Stimulated activated effector memory CD8-positive, alpha-beta T cell treated with anti-CD3 and anti-CD28 coated beads, Interleukin-12 subunit alpha, Interleukin-12 subunit beta, amount 100 ng/mL, for 72 hours (primary cell): Measurements from ENCODE around the gene EPHA4.

Experiments
- ATAC-seq: fragments of 150-1000 bp; cut with Tn5 transposase; 2 replicates; pipeline ENCODE4 v1.10.0; 2021
- DNase-seq, 2 donors: peaks; one replicate each; pipeline ENCODE4 v3.0.0; 2021 to 2022; ENCODE audit warnings: low spot score in 2 of 2
- H3K27ac Mint-ChIP-seq: one replicate; pipeline ENCODE4 v1.8.0; 2022; ENCODE audit warnings: mild to moderate bottlenecking, mixed read lengths
- H3K36me3 Mint-ChIP-seq: one replicate; pipeline ENCODE4 v1.8.0; 2022; ENCODE audit warnings: mild to moderate bottlenecking, mixed read lengths
- H3K4me1 Mint-ChIP-seq: one replicate; pipeline ENCODE4 v1.8.0; 2022; ENCODE audit warnings: mixed read lengths
- H3K4me3 Mint-ChIP-seq: one replicate; pipeline ENCODE4 v1.8.0; 2022; ENCODE audit warnings: mild to moderate bottlenecking, mixed read lengths
- H3K9me3 Mint-ChIP-seq: one replicate; pipeline ENCODE4 v1.8.0; 2022; ENCODE audit warnings: mixed read lengths

The EPHA4 gene

DNA sequence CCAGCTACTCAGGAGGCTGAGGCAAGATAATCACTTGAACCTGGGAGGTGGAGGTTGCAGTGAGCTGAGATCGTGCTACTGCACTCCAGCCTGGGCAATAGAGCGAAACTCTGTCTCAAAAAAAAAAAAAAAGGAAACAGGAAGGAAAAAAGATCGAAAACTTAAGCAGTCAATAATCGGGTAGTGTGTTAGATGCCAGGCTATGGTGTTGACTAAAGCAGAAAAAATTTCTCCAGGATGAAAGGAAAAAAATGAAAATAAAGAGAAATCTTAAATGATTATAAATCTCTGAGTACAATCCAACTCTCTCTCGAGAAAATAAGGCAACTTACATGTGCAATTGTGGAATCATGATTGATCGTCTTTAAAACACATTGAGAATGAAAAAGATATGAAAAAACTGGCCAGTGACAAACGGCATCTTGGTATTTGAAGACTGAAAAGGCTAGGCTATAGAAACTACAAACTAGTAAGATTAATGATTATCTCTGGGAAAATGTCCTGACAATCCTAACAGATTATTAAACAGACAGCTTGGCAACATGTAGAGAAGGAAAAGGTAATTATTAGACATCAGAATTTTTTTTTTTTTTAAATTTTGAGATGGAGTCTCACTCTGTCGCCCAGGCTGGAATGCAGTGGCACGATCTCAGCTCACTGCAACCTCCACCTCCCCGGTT lies 16.3 kb upstream of the EPHA4 start:
- H3K4me3 Mint-ChIP-seq = no peak overlapping the region
- H3K27ac Mint-ChIP-seq = no peak overlapping the region
- H3K4me1 Mint-ChIP-seq = no peaks in the 10 kb centered on the region
- DNase-seq = no peak
- no peak for ATAC-seq
- H3K36me3 Mint-ChIP-seq = no peaks in the 10 kb centered on the region
- H3K9me3 Mint-ChIP-seq = no peaks in the 10 kb centered on the region

DNA sequence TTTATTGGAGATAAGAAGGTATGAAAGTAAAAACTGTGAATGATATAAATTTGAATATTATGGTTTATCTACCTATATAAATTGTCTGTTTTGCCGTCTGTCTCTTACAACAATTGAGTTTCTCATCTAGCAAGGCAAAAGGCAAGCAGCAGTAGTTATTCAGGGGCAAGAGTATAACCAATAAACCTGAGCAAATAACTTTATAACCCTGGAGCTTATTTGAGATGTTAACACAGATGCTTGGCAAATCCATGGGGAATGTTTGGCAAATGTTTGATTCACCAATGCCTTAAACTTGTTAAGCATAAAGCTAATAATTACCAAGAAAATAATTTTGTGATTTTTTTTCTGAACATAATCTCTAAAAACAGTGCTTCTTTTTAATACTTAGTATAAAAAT lies 9.9 kb upstream of the EPHA4 start:
- H3K4me1 Mint-ChIP-seq = no peaks in the 10 kb centered on the region
- no peaks in the 10 kb centered on the region for H3K9me3 Mint-ChIP-seq
- no peak overlapping the region for H3K27ac Mint-ChIP-seq
- H3K36me3 Mint-ChIP-seq = no peaks in the 10 kb centered on the region
- DNase-seq = no peak
- ATAC-seq = no peak
- no peak overlapping the region for H3K4me3 Mint-ChIP-seq

DNA sequence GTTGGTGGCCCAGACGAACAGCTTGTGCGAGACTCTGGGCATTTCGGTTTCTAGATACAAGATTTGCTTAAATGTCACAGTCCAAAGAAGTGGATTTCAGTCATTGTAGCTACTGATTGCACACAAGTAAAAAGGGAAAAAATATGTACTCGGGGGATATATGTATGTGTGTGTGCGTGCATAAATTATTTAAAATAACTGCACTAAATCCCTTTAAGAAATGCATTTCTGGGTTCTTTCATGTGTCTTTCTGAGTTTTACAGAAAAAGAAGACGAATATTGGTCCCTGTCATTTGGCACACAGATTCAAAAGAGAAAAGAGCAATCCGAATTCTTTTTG lies 2.1 kb upstream of the EPHA4 start:
- peak overlapping the region; percentile 83 for H3K4me3 Mint-ChIP-seq
- H3K9me3 Mint-ChIP-seq = no peaks in the 10 kb centered on the region
- no peak for ATAC-seq
- DNase-seq = no peak
- H3K27ac Mint-ChIP-seq = no peak overlapping the region
- H3K4me1 Mint-ChIP-seq = peaks cover 32% of the 10 kb centered on the region
- peaks cover 10% of the 10 kb centered on the region for H3K36me3 Mint-ChIP-seq

DNA sequence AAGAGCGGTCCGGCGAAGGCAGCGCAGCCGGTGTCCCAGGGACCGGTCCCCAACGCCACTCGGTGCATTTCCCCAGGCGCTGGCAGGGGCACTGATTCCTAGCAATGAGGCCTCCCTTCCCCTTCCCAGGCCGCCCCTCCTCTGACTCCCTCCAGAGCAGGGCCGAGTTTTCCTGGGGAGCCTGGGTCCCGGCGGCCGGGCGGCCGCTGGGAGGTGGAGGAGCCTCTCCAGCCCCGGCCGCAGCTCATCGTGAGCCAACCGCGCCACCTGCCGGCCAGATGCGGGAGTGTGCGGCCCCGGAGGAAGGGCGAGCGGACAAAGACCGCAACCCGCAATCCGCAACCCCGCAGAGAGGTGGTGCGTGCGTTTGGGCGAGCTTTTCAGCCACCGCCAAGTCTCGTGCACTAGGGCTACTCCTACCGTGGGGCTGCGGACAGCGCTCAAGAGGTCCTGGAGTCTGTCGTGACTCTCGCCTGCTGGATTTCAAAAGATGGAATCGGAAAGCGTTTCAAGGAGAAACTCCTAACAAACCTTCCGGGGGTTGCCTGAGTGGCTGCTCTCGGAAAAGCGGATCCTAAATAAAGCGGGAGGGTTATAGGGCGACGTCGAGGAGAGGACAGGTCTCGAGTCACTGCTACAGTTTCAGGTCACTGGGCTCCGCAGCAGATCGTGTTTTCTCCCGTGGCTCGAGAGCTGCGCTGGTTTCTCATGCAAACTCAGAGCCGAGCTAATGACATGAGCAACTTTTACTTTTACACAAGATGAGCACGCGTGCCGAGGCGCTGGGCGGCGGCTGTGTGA lies 1.5 kb upstream of the EPHA4 start:
- Mint-ChIP-seq H3K36me3 (peaks cover 10% of the 10 kb centered on the region), H3K9me3 (no peaks in the 10 kb centered on the region), H3K27ac (no peak overlapping the region), H3K4me1 (peaks cover 37% of the 10 kb centered on the region), H3K4me3 (peak overlapping the region; percentile 83)
- DNase-seq (peak; percentile 88 to 92), ATAC-seq (peak; percentile 66)

DNA sequence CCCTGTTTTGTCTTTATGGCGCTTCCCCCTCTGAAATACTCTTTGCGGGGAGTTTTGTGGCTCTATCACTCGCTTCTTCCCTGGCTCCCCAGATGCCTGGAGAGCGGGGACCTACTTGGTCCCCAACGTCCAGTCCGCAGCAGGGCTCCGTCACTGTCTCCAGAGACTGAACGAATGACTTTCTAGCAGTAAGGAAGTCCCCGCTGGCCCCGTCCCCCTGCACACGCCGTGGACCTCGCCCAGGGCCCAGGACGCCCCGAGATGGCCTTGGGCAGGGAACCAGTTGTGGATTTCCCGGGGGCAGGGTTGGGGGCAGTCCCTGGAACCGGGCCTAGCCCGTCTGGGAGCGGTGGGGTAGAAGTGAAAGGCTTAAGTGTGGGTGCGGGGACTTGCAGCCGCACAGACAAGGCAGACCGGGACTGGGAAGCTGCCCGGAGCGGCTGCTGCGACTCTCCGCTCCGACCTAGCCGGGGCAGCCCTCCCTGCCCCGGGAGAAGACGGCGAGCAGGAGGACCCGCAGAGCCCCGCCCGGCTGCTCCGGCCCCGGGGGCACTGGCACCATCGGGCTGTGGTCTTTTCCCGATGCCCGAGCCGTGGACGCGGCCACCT lies 821 bp upstream of the EPHA4 start:
- H3K4me3 Mint-ChIP-seq = peak overlapping the region; percentile 83
- DNase-seq (peak; percentile 26 to 73), ATAC-seq (peak; percentile 48)
- peaks cover 41% of the 10 kb centered on the region for H3K4me1 Mint-ChIP-seq
- H3K9me3 Mint-ChIP-seq = no peaks in the 10 kb centered on the region
- H3K36me3 Mint-ChIP-seq = peaks cover 10% of the 10 kb centered on the region
- peak overlapping the region; percentile 86 for H3K27ac Mint-ChIP-seq

DNA sequence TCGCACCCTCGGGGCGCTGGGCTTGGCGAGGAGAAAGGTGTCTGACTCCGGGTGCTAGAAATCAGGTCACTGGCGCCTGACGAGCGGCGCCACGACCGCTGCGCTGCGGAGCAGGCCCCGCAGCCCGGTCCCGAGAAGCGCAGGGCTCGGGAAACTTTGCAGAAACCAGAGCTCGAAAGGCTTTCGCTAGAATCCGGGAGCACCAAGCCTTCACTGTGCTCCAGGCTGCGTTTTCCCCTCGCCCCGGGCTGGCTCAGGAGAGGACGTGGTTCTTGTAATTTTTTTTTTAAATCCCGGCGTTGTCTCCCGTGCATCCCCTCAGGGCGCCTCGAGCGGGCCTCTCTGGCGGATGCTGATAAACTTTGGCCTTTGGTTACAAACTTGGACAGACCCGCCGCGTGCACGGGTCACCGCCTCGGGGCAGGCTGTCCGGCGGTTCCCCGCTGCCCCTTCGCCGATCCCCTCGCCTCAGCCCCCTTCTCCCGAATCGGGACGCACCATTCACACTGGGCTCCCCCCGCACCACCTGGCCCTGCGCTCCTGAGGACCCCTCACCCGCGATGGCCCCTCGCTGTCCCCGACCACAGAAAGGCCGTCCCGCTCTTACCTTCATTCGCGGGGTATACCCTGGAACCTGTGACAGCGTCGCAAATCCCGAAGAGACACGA lies 419 bp downstream of the EPHA4 start:
- H3K4me1 Mint-ChIP-seq = peaks cover 43% of the 10 kb centered on the region

DNA sequence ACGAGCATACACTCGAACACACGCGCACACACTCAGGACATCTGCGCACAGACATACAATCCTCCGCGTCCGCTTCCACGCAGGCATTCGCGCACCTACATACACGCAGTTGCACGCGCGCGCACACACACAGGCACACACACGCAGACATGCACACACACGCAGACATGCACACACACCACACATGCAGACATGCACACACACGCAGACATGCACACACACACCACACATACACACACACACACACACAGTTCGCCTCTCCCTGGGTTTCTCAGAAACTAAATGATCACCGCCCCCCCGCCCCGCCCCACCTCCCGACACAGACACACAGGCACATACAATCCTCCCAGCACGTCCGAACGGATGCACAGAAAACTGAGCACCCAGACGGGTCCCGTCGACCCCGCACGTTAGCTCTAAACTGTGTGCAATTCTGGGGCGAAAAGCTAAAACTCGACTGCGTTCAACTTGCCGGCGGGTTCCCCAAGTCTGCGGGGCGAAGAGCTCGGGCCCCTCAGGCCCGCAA lies 1.0 kb downstream of the EPHA4 start:
- peaks cover 16% of the 10 kb centered on the region for H3K36me3 Mint-ChIP-seq
- H3K27ac Mint-ChIP-seq = peak overlapping the region; percentile 86
- peaks cover 47% of the 10 kb centered on the region for H3K4me1 Mint-ChIP-seq
- no peaks in the 10 kb centered on the region for H3K9me3 Mint-ChIP-seq
- H3K4me3 Mint-ChIP-seq = peak overlapping the region; percentile 83
- peak in 1 of 2 donors; percentile 63 for DNase-seq
- ATAC-seq = peak; percentile 17

More for the DNA sequence above, 419 bp downstream of the EPHA4 start:
- peak overlapping the region; percentile 86 for H3K27ac Mint-ChIP-seq
- DNase-seq (peak; percentile 18 to 68), ATAC-seq (peak; percentile 12)
- H3K9me3 Mint-ChIP-seq = no peaks in the 10 kb centered on the region
- H3K4me3 Mint-ChIP-seq = peak overlapping the region; percentile 83
- peaks cover 12% of the 10 kb centered on the region for H3K36me3 Mint-ChIP-seq

DNA sequence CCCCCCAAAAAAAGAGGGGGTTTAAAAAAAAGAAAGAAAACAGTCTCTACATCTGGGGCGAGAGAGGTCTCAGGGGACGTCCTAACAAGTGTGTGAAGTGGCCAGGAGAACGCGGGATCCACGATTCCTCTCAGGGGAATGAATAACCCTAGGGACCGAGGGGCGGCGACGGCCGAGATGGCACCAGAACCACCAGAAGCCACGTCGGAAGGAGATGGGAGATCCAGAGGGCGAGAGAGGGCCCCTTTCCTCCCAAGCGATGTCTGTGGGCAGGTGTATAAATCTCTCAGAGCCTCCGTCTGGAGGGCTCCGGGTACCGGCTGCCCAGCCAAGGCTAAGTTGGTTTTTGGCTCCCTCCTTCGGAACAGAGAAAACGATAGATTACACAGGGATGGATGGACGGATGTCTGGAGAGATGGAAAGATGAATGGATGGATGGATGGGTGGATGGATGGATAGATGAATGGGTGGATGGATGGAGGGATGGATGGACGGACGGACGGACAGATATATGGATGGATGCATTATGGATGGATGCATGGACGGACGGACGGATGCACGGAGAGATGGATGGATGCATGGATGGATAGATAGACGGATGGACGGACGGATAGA lies 1.7 kb downstream of the EPHA4 start:
- DNase-seq = peak in 1 of 2 donors; percentile 5
- Mint-ChIP-seq H3K4me1 (peaks cover 47% of the 10 kb centered on the region), H3K9me3 (no peaks in the 10 kb centered on the region)

DNA sequence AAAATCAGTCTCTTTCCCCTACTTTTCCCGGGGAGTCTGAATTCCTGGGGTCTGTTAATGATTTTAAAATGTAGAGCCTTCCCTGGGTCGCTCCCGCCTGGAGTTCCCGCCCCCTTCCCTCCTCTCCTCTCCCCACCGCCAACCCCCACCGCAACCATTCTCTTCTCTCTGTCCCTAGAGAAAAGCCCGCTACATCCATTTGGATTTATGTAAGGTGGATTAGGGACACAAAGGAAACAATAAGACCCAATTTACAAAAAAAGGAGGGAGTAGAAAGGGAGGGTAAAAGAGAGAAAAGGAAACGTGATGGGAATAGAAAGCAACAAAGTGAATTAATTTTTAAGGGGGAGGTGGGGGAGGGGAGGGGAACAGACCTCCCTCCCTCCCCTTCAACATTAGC lies 2.2 kb downstream of the EPHA4 start:
- H3K4me3 Mint-ChIP-seq = peak overlapping the region; percentile 83
- no peak for DNase-seq

More for the DNA sequence above, 1.7 kb downstream of the EPHA4 start:
- H3K4me3 Mint-ChIP-seq = peak overlapping the region; percentile 83
- H3K36me3 Mint-ChIP-seq = peaks cover 16% of the 10 kb centered on the region
- peak overlapping the region; percentile 86 for H3K27ac Mint-ChIP-seq
- ATAC-seq = no peak

DNA sequence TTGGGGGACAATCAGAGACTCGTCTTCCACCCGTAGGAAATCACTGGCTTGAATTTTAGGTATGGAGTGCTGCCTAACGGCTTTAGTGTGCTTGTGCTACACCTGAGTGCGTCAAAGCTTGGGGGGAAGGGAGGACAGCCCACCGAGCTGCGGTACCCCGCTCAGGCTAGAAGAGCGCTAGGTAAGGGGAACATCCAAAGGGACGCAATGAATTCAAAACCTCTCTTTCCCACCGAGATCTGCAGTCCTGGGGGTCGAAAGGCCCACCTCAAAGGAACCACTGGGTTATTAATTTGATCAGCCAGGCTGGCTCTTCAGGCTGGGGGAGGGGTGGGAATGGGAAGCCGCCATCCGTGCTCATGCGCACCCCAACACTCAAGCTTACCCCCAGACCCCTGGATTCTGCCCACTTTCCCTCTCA lies 2.7 kb downstream of the EPHA4 start:
- ATAC-seq (no peak), DNase-seq (no peak)
- no peaks in the 10 kb centered on the region for H3K9me3 Mint-ChIP-seq
- H3K36me3 Mint-ChIP-seq = peaks cover 16% of the 10 kb centered on the region
- H3K4me3 Mint-ChIP-seq = peak overlapping the region; percentile 83
- H3K27ac Mint-ChIP-seq = no peak overlapping the region
- peaks cover 47% of the 10 kb centered on the region for H3K4me1 Mint-ChIP-seq

More for the DNA sequence above, 2.2 kb downstream of the EPHA4 start:
- Mint-ChIP-seq H3K27ac (no peak overlapping the region), H3K9me3 (no peaks in the 10 kb centered on the region), H3K4me1 (peaks cover 47% of the 10 kb centered on the region), H3K36me3 (peaks cover 16% of the 10 kb centered on the region)
- no peak for ATAC-seq

DNA sequence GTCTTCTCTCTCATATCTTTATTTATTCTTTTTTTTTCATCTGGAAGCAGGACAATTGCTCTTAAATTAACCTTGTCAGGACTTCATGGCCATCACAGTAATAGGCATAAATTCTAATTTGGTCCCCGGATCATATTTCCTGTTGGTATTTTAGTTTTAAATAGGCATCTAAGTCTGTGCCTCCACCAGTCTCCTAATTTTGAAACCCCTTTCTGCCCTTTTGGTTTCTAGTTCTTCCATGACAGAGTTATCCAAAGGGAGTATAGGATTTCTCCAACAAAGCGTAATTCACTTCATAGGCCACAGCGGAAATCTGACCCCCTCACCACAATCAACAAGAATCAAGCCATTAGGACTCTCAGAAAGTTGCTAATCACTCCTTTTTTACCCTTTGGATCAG lies 3.8 kb downstream of the EPHA4 start:
- peaks cover 39% of the 10 kb centered on the region for H3K4me1 Mint-ChIP-seq
- DNase-seq = no peak
- H3K27ac Mint-ChIP-seq = no peak overlapping the region
- H3K36me3 Mint-ChIP-seq = peaks cover 11% of the 10 kb centered on the region
- H3K4me3 Mint-ChIP-seq = no peak overlapping the region
- no peak for ATAC-seq
- no peaks in the 10 kb centered on the region for H3K9me3 Mint-ChIP-seq

DNA sequence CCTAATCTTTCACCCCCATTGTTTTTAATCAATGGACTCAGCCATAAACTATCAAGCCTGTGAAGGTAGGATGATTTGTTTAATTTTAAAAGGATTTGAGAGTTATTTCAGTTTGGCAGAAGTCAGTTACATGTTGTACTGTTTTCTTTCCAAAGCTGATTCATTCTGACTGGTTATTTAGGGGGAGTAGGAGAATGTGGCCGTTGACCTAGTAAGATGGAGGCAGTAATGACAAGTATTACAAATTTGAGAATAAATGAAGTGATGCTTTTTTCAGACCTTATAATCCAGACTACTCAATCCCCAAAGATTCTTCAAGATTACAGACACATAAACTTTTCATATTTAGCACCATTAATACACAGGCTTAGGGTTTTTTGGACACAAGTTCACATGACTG lies 4.3 kb downstream of the EPHA4 start:
- no peak for ATAC-seq
- H3K4me3 Mint-ChIP-seq = no peak overlapping the region
- H3K36me3 Mint-ChIP-seq = peaks cover 11% of the 10 kb centered on the region
- H3K9me3 Mint-ChIP-seq = no peaks in the 10 kb centered on the region
- DNase-seq = no peak
- peaks cover 43% of the 10 kb centered on the region for H3K4me1 Mint-ChIP-seq
- no peak overlapping the region for H3K27ac Mint-ChIP-seq

DNA sequence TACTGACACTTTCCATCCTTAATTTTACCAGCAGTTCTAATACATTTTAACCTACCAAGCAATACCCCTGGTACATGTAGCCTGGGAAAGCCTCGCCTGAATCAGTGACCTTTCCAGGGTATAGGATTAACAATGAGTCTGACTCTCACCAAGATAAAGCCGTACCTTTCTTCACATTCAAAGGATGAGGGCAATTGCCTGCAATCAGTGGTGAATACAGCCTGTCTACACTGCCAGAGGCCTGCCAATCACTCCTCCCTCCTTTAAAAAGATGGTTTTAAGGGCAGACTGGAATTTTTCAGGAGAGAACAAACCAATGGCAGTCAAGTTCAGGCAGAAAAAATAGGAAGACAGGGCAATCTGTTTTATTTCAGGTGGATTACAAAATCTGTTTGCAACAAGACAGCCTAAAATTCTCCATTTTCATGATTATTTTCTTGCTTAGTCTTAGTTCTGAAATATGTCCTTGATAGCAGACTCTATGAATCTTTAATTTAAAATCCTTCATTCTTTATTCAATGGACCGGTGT lies 4.8 kb downstream of the EPHA4 start:
- Mint-ChIP-seq H3K9me3 (no peaks in the 10 kb centered on the region), H3K4me1 (peaks cover 44% of the 10 kb centered on the region), H3K4me3 (no peak overlapping the region), H3K36me3 (peaks cover 11% of the 10 kb centered on the region), H3K27ac (no peak overlapping the region)
- ATAC-seq (no peak), DNase-seq (no peak)

DNA sequence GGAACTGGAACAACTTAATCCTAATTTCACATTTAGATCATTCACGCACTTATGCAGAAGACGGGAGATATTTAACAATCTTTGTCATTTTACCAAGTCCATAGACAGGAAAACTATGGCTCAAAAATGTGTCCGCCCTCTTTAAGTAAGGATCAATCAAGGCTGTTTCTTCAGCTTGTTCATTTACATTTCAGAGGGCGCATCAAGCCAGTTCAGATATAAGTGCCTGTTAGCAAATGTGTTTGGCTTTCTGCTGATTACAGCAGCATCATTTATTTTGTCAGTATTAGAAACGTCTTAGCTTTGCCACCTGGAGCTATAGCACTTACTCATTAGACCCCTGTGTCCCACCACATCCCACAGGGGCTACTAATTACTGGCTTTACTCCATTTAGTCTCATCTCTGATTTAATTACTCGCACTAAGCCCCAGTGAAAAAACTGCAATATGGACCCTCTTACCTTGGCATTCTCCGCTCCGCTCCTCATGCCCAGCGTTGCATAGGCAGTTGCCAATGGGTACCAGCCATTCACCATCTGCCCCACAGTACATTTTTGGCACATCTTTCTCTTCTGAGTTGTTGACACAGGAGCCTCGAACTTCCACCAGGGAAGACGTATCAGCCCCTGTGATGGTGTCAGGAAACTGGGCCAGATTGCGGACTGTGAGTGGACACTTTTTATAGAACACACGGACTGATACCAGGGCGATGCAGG lies 8.7 kb downstream of the EPHA4 start:
- Mint-ChIP-seq H3K4me3 (no peak overlapping the region), H3K36me3 (peaks cover 6% of the 10 kb centered on the region), H3K9me3 (no peaks in the 10 kb centered on the region), H3K4me1 (peaks cover 13% of the 10 kb centered on the region), H3K27ac (no peak overlapping the region)
- no peak for ATAC-seq
- DNase-seq = no peak
